Upper lobe of left lung (tissue), 4 donors: Measurements from ENCODE around the gene ACD.

ENCODE experiments used
- POLR2AphosphoS5 ChIP-seq, 2 donors: sonication (generic); formaldehyde crosslinking; IDR thresholded peaks; one replicate each; pipeline ENCODE4 v1.5.1; 2017; ENCODE audit warnings: antibody characterized with exemption in 2 of 2
- TF ChIP-seq, protein P1 (sequence below), 6 experiments: fragments of 450-650 bp in 4 of 6; fragments of 200-600 bp in 2 of 6; sonication (generic) in 2 of 6; IDR thresholded peaks; one replicate each; pipeline ENCODE4 v1.5.1; 2016 to 2019; ENCODE audit warnings: antibody characterized with exemption in 6 of 6

DNA sequence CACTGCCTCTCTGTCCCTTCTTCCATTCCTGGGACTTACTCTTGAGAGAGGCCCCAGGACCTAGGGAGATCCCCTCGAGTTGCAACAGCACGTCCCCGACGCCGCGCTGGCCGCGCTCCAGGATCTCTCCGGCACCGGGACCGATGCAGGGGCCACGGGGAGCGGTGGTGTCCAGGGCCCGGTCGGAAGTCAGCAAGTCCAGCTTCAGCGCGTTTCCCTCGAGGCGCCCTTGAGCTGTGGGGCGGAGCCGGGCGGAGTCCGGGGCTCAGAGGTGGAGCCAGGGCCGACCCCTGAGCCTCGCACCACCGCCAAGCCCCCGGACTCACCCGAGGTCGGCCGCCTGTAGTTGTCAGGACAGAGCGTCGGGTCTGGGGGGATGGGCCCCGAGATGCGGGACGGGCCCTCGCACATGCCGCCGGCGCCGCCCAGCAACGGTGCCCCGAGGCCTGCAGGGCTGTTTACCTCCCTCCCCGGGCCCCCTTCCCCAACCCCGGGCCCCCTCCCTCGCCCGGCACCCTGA lies 6.0 kb upstream of the ACD start:
- TF ChIP-seq, protein P1, sequence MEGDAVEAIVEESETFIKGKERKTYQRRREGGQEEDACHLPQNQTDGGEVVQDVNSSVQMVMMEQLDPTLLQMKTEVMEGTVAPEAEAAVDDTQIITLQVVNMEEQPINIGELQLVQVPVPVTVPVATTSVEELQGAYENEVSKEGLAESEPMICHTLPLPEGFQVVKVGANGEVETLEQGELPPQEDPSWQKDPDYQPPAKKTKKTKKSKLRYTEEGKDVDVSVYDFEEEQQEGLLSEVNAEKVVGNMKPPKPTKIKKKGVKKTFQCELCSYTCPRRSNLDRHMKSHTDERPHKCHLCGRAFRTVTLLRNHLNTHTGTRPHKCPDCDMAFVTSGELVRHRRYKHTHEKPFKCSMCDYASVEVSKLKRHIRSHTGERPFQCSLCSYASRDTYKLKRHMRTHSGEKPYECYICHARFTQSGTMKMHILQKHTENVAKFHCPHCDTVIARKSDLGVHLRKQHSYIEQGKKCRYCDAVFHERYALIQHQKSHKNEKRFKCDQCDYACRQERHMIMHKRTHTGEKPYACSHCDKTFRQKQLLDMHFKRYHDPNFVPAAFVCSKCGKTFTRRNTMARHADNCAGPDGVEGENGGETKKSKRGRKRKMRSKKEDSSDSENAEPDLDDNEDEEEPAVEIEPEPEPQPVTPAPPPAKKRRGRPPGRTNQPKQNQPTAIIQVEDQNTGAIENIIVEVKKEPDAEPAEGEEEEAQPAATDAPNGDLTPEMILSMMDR (IDR thresholded peaks at IDR 0.05) = no peak
- no peak for TF ChIP-seq POLR2AphosphoS5 (IDR thresholded peaks at IDR 0.05)
